PC-9 (cell line): ENCODE data around the gene PTPRO.

Experiments
- CTCF ChIP-seq: fragments of 200-600 bp; sonication (generic); conservative IDR thresholded peaks from 2 replicates; pipeline ENCODE4 v1.6.1; 2017; ENCODE audit warnings: mixed run types, antibody characterized with exemption, mild to moderate bottlenecking, moderate library complexity
- EZH2 ChIP-seq: fragments of 200-600 bp; sonication (generic); IDR thresholded peaks from 2 replicates; pipeline ENCODE4 v1.8.0; 2017; ENCODE audit warnings: antibody characterized with exemption, low read depth

DNA sequence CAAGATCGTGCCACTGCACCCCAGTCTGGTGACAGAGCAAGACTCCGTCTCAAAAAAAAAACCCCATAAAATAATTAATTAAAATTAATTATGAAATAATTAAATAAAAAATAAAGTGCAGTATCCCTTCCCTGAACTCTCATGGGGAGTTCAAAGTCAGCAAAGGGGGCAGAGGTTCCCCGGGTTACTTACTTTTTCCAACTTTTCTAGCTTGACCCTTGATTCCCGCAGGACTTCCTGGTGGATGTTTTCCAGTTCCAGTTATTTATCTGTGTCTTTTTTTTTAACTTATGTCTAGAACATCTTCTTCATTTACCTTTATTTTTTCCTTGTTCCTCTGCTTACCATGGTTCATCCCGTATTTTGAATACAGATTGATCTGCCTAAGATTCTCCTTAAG lies 269.5 kb downstream of the PTPRO start:
- TF ChIP-seq CTCF: no peak
- no peak for TF ChIP-seq EZH2
